ENCODE results near the gene HYCC2. TPM values are rescaled to one million over a fixed set of nuclear protein-coding genes. Genes with fewer than 3 reads are reported as not detected.

HYCC2 gene
- total RNA-seq, 2 donors from 2014 or later, result 13.6 to 16.3 TPM

DNA sequence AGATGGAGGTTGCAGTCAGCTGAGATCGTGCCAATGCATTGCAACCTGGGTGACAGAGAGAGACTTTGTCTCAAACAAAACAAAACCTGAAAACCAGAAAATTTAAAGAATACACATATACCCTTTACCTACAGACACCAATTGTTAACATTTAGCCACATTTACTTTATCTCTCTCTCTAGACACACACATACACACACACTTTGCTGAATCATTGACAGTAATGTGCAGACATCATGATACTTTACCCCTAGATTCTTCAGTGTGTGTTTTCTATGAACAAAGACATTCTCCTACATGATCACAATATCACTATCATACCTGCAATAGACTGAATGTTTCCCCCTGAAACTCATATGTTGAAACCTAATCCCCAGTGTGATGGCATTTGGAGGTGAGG lies 34.3 kb upstream of the HYCC2 start:
- Histone ChIP-seq H3K4me3 (no peak overlapping the region), H3K27me3 (replicated peaks; ENCODE audit: insufficient read depth) (no peaks in the 10 kb centered on the region), H3K27ac (no peak overlapping the region), H3K9me3 (no peaks in the 10 kb centered on the region), H3K36me3 (no peaks in the 10 kb centered on the region), H3K4me1 (replicated peaks) (no peaks in the 10 kb centered on the region)
- intact Hi-C loops (cut with DNase I), result no loop called here
- DNase-seq (ENCODE audit: low spot score), result no peak
- no peak for TF ChIP-seq POLR2A (IDR thresholded peaks at IDR 0.05)
- no peak for TF ChIP-seq POLR2AphosphoS5 (IDR thresholded peaks at IDR 0.05)
- TF ChIP-seq CTCF (IDR thresholded peaks at IDR 0.05), result no peak
- 100% methylated on average over 1 of the region's 1 CpG for whole genome bisulfite sequencing

DNA sequence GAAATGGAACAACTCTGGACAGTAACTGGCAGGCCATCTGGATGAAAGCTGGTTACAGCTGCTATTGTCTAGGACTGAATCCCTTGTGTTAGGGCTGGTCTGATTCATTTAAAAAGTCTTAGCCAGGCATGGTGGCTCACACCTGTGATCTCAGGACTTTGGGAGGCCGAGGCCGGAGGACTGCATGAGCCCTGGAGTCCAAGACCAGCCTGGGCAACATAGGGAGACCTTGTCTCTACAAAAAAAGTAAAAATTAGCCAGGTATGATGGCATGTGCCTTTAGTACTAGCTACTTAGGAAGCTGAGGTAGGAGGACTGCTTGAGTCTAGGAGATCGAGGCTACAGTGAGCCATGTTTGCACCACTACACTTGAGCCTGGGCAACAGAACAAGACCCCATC lies 29.0 kb upstream of the HYCC2 start:
- no peak for TF ChIP-seq POLR2AphosphoS5 (IDR thresholded peaks at IDR 0.05)
- no peak for TF ChIP-seq POLR2A (IDR thresholded peaks at IDR 0.05)
- TF ChIP-seq CTCF (IDR thresholded peaks at IDR 0.05), result no peak
- no peak for DNase-seq (ENCODE audit: low spot score)
- Histone ChIP-seq H3K9me3 (no peaks in the 10 kb centered on the region), H3K27ac (no peak overlapping the region), H3K27me3 (replicated peaks; ENCODE audit: insufficient read depth) (no peaks in the 10 kb centered on the region), H3K4me1 (replicated peaks) (no peaks in the 10 kb centered on the region), H3K36me3 (no peaks in the 10 kb centered on the region), H3K4me3 (no peak overlapping the region)
- WGBS, result 95% methylated on average over 3 of the region's 3 CpGs
- intact Hi-C loops (cut with DNase I), result no loop called here

DNA sequence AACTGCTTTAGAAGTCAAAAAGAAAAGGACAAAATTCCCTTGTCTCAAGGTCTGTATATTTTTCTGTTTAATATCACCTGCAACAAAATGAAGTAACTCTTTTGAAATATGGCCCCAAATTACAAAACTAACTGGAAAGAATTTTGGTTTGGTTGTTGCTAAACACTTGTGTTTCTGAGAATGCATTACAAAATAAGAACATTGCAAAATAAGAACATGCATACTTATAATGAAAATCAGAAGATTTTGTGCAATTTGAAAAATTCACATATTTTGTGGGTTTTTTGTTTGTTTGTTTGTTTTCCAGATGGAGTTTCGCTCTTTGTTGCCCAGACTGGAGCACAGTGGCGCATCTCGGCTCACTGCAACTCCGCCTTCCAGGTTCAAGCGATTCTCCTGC lies 22.1 kb upstream of the HYCC2 start:
- no peak overlapping the region for H3K4me3 ChIP-seq
- no peaks in the 10 kb centered on the region for H3K27me3 ChIP-seq (replicated peaks; ENCODE audit: insufficient read depth)
- H3K4me1 ChIP-seq (replicated peaks), result no peaks in the 10 kb centered on the region
- no peak overlapping the region for H3K27ac ChIP-seq
- H3K9me3 ChIP-seq, result no peaks in the 10 kb centered on the region
- no peak for DNase-seq (ENCODE audit: low spot score)
- TF ChIP-seq CTCF (IDR thresholded peaks at IDR 0.05), result no peak
- TF ChIP-seq POLR2A (IDR thresholded peaks at IDR 0.05), result no peak
- no peak for TF ChIP-seq POLR2AphosphoS5 (IDR thresholded peaks at IDR 0.05)
- H3K36me3 ChIP-seq, result no peaks in the 10 kb centered on the region
- intact Hi-C loops (cut with DNase I), result no loop called here
- WGBS, result 91% methylated on average over 5 of the region's 5 CpGs

DNA sequence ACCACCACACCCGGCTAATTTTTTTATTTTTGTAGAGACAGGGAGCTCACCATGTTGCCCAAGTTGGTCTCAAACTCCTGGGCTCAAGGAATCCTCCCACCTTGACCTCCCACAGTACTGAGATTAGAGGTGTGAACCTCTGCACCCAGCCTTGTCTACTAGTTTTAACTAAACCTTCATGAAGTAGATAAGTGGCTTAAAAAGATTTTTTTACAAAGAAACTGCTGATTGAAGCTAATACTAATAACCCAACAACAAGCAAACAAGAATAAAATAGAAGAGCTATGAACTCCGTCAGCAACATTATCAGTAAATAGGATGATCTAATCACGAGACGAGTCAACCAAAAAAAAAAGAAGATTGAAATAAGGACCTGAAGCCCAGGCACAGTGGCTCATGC lies 19.1 kb upstream of the HYCC2 start:
- TF ChIP-seq POLR2A (IDR thresholded peaks at IDR 0.05) (no peak), POLR2AphosphoS5 (IDR thresholded peaks at IDR 0.05) (no peak), CTCF (IDR thresholded peaks at IDR 0.05) (no peak)
- Histone ChIP-seq H3K36me3 (no peaks in the 10 kb centered on the region), H3K27me3 (replicated peaks; ENCODE audit: insufficient read depth) (no peaks in the 10 kb centered on the region), H3K4me3 (no peak overlapping the region), H3K9me3 (no peaks in the 10 kb centered on the region), H3K4me1 (replicated peaks) (no peaks in the 10 kb centered on the region), H3K27ac (no peak overlapping the region)
- 93% methylated on average over 4 of the region's 4 CpGs for WGBS
- DNase-seq (ENCODE audit: low spot score), result no peak
- intact Hi-C loops (cut with DNase I), result no loop called here

GRCh38 chr2:201084863-201085262 lies 13.4 kb upstream of the HYCC2 start:
- H3K36me3 ChIP-seq, result no peaks in the 10 kb centered on the region
- 62% methylated on average over 2 of the region's 2 CpGs for WGBS
- intact Hi-C loops (cut with DNase I), result no loop called here

More at GRCh38 chr2:201084863-201085262, 13.4 kb upstream of the HYCC2 start:
- Histone ChIP-seq H3K27ac (no peak overlapping the region), H3K4me1 (replicated peaks) (no peaks in the 10 kb centered on the region), H3K27me3 (replicated peaks; ENCODE audit: insufficient read depth) (no peaks in the 10 kb centered on the region), H3K4me3 (no peak overlapping the region), H3K9me3 (no peaks in the 10 kb centered on the region)
- no peak for DNase-seq (ENCODE audit: low spot score)
- no peak for TF ChIP-seq POLR2A (IDR thresholded peaks at IDR 0.05)
- no peak for TF ChIP-seq POLR2AphosphoS5 (IDR thresholded peaks at IDR 0.05)
- no peak for TF ChIP-seq CTCF (IDR thresholded peaks at IDR 0.05)

All from prostate gland (tissue), 2 donors.